GM12865 (cell line): ENCODE data around the gene SDCBP2.

Source experiments
- DNase-seq: peaks from one replicate; pipeline ENCODE4 v3.0.0; 2010; ENCODE audit warnings: low read depth
- H3K4me3 ChIP-seq: 2 replicates; pipeline ENCODE4 v1.5.1; 2011; ENCODE audit warnings: mild to moderate bottlenecking, low read depth, low read length, control low read depth
- TF ChIP-seq, protein P1 (sequence below): IDR thresholded peaks from 2 replicates; pipeline ENCODE4 v1.5.1; 2011; ENCODE audit warnings: low read length, control low read depth, low read depth, inconsistent platforms; ENCODE audit not compliant: insufficient read depth; ENCODE audit errors: missing control alignments

Gene SDCBP2

DNA sequence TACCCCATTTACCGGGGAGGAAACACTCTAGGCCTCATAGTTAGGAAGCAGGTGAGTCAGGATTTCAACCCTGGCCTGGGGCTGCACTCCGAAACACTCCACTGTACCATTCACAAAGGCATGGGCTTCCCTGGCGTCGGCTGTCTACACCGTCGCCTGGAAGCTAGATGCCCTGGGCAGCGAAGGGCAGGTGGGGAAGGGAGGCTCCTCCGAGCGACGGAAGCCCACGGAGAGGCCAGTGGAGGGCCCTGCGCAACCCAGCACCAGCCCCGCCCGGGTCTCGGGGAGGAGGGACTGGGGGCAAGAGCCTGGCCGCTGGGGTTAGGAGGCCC, 16.1 kb downstream of the SDCBP2 start:
- no peak overlapping the region for H3K4me3 ChIP-seq
- DNase-seq = no peak
- TF ChIP-seq, protein P1, sequence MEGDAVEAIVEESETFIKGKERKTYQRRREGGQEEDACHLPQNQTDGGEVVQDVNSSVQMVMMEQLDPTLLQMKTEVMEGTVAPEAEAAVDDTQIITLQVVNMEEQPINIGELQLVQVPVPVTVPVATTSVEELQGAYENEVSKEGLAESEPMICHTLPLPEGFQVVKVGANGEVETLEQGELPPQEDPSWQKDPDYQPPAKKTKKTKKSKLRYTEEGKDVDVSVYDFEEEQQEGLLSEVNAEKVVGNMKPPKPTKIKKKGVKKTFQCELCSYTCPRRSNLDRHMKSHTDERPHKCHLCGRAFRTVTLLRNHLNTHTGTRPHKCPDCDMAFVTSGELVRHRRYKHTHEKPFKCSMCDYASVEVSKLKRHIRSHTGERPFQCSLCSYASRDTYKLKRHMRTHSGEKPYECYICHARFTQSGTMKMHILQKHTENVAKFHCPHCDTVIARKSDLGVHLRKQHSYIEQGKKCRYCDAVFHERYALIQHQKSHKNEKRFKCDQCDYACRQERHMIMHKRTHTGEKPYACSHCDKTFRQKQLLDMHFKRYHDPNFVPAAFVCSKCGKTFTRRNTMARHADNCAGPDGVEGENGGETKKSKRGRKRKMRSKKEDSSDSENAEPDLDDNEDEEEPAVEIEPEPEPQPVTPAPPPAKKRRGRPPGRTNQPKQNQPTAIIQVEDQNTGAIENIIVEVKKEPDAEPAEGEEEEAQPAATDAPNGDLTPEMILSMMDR = no peak

DNA sequence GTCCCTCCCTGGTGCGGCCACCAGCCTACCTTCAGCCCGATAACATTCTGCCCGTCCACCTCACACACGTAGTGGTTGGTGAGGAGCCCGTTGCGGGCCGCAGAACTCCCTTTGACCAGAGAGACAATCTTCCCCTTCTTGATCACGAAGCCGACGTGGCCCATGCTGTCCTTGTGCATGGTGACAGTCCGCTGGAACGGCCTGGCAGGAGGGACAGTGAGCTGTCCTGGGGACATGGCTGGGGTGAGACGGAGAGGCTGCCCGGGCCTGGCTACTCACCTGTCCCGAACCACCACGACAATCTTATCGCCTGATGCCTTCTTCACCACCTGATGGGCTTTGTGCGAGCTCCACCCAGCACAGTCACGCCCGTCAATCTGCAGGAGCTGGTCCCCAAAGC, 16.6 kb downstream of the SDCBP2 start:
- TF ChIP-seq, protein P1 = no peak
- DNase-seq = no peak
- no peak overlapping the region for H3K4me3 ChIP-seq

DNA sequence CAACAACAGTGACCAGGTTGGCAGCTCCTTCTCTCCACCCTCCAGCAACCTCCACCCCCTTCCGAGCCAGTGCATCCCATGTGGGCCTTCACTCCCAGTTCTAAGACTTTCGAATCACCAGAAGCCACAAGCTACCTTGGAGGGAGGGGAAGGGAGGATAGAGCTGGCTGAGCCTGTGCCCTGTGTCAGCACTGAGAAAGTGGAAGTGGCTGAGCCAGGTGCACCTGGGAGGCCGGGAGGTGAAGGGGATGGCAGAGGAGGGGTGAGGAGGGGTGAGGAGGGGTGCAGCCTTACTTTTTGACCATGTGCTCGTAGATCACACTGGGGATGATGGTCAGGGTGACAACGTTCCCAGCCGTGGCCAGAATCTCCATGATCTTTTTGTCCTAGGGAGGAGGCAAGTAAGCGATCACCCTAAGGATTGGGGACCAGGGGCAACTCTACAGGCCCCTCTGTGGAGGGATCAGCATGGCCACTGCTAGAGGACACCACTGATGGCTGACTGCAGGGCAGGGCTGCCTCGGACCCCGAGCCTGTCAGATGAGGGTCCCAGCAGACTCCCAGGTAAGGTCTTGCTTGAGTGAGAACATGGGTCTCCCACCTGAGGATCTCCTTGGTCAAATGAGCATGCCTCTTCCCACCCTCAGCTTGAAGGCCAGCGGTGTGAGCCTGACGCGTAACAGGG, 18.3 kb downstream of the SDCBP2 start:
- H3K4me3 ChIP-seq = no peak overlapping the region
- TF ChIP-seq, protein P1 = no peak
- no peak for DNase-seq

DNA sequence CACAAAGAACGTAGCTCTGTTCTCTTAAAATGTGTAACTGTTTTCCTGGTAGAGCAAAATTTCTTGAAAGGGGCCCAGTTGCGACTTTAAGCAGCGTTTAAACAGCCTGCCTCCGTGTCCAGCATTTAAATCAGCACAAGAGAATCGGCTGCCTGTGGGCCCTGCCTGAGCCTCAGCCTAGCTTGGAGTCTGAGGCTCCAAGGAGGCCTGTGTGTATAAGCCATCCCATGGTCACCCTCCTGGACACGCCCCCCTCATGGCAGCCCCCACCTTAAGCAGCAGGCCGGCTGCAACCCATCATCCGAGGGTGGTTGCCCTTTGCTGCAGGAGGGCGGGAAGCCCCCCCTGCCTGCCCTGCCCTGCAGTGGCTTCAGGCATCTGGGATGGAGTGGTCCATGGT, 18.9 kb downstream of the SDCBP2 start:
- H3K4me3 ChIP-seq = no peak overlapping the region
- no peak for DNase-seq
- TF ChIP-seq, protein P1 = no peak

DNA sequence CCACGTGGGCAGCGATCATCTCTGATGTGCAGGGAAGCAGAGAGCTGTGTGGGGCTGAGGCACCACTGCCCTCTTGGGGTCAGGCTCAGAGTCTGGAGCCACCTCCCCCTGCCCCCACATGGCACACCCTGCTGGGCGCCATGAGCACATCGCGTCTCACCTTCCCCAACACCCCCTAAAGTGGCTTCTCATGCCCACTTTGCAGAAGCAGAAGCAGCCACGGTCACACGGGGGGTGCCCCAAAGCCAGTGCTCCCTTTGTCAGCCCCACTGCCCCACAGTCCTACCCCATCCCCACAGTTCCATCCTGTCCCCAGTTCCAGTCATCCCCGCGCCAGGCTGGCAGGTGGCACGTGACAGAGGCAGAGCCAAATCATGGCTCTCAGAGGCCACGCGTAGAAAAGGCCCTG, 19.5 kb downstream of the SDCBP2 start:
- H3K4me3 ChIP-seq = no peak overlapping the region
- TF ChIP-seq, protein P1 = no peak
- DNase-seq = no peak

DNA sequence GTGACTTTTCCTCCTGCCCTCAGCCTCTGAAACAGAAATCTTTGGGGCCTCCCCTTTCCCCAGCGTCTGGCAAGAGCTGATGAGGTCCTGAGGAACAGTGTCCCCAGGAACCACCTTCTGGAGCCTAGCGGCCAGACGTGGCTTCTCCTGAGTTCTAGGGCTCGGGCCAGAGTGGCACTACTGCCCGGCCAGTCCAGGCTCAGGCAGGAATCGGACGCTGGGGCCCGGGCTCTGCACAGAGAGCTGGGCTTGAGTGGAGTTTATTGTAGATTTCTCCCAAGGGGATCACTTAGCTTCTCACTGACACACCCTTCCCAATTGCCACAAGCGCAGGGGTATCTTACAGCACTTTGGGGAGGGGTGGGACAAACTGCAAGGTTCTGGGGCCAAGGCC, 20.2 kb downstream of the SDCBP2 start:
- no peak overlapping the region for H3K4me3 ChIP-seq
- DNase-seq = no peak
- TF ChIP-seq, protein P1 = no peak

DNA sequence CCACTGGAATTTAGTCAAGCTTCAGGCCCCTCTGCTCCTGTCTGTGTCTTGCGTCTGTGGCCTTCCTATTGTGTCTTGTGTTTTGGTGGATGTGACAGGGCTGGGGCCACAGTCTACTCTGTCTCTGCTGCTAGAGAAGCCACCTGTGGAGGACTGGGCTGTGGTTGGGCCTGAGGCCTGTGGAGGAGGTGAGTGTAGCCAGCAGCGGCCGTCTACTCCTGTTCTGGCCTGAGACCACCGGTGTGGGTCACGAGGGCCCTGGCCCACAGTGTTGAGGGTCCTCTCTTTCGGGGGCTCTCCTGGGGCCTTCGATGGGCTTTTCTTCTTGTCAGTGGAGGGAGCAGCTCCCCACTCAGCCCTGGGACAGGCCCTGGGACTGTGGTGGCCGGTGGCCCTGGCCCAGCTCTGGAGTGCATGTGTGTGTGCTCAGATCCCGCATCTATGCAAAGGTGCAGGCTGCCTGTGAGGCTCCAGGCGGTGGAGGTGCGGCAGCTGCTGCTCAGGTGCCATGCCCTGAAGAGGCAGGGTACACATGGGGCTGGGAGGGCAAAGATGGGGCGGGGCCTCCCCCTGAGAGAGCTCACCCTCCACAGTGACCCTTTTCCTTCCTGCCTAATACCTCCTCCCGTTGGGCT, 20.8 kb downstream of the SDCBP2 start:
- no peak overlapping the region for H3K4me3 ChIP-seq
- no peak for DNase-seq
- TF ChIP-seq, protein P1 = no peak
